Common myeloid progenitor, CD34-positive (primary cell): Measurements from ENCODE around the gene R3HDM1.

Experiments used
- CTCF ChIA-PET: fragments of 350-600 bp; sonication (Branson Sonifier 250); formaldehyde crosslinking; loops from one replicate; lab custom pipeline; 2021; ENCODE audit warnings: antibody characterized with exemption; lab: Charles Lee
- POLR2A ChIA-PET: fragments of 350-600 bp; sonication (Branson Sonifier 250); formaldehyde crosslinking; loops from one replicate; lab custom pipeline; 2021; ENCODE audit warnings: antibody characterized with exemption; lab: Charles Lee
- DNase-seq, 3 donors: peaks; one replicate each; pipeline versions ENCODE4 v3.0.0 to v3.0.0-alpha.2; 2013
- H3K27ac ChIP-seq, 2 experiments: 1 replicate in 1 of 2; 2 replicates in 1 of 2; pipeline ENCODE4 v1.7.0; 2013; ENCODE audit warnings: inconsistent platforms in 2 of 2, low read length in 2 of 2, mild to moderate bottlenecking in 2 of 2, low read depth in 1 of 2, moderate library complexity in 1 of 2; ENCODE audit not compliant: severe bottlenecking in 2 of 2, insufficient read depth in 1 of 2, poor library complexity in 1 of 2
- H3K27me3 ChIP-seq, 5 experiments: replicated peaks in 2 of 5; 1 replicate in 3 of 5; 2 replicates in 2 of 5; pipeline versions ENCODE4 v1.6.1 to v1.7.0; 2013; ENCODE audit warnings: low read length in 4 of 5, mild to moderate bottlenecking in 2 of 5, moderate library complexity in 2 of 5, inconsistent platforms in 1 of 5; ENCODE audit not compliant: insufficient read depth in 5 of 5, control insufficient read depth in 4 of 5
- H3K36me3 ChIP-seq, 4 experiments: 1 replicate in 2 of 4; 2 replicates in 2 of 4; pipeline versions ENCODE4 v1.6.1 to v1.7.0; 2013; ENCODE audit warnings: low read length in 3 of 4, control low read depth in 1 of 4, mild to moderate bottlenecking in 1 of 4; ENCODE audit not compliant: control insufficient read depth in 4 of 4, insufficient read depth in 4 of 4
- H3K4me1 ChIP-seq, 4 experiments: 1 replicate in 3 of 4; 2 replicates in 1 of 4; pipeline versions ENCODE4 v1.6.1 to v1.7.1; 2013; ENCODE audit warnings: low read length in 3 of 4, mild to moderate bottlenecking in 3 of 4, control low read depth in 1 of 4, inconsistent platforms in 1 of 4, moderate library complexity in 1 of 4; ENCODE audit not compliant: control insufficient read depth in 4 of 4, insufficient read depth in 4 of 4; ENCODE audit errors: control extremely low read depth in 1 of 4
- H3K4me3 ChIP-seq, 7 experiments: 1 replicate in 4 of 7; 2 replicates in 3 of 7; pipeline versions ENCODE4 v1.5.1 to v1.7.0; 2013; ENCODE audit warnings: mild to moderate bottlenecking in 7 of 7, low read length in 6 of 7, moderate library complexity in 6 of 7, inconsistent platforms in 2 of 7, low read depth in 2 of 7, control low read depth in 1 of 7; ENCODE audit not compliant: insufficient read depth in 4 of 7, control insufficient read depth in 1 of 7; ENCODE audit errors: extremely low read depth in 1 of 7
- H3K9me3 ChIP-seq, 5 experiments: 1 replicate in 4 of 5; 2 replicates in 1 of 5; pipeline versions ENCODE4 v1.6.1 to v1.7.1; 2013; ENCODE audit warnings: low read length in 4 of 5, mild to moderate bottlenecking in 2 of 5, inconsistent platforms in 1 of 5, low read depth in 1 of 5, moderate library complexity in 1 of 5; ENCODE audit not compliant: control insufficient read depth in 4 of 5, insufficient read depth in 2 of 5; ENCODE audit errors: control extremely low read depth in 1 of 5
- WGBS: methylation state at CpG from one replicate; pipeline ENCODE4 v1.1.5; 2013; ENCODE audit not compliant: insufficient coverage; 5-methylcytosine and 5-hydroxymethylcytosine counted together

The R3HDM1 gene

GRCh38 chr2:135636982-135637381 lies 105.7 kb downstream of the R3HDM1 start:
- ChIA-PET CTCF (no interaction called here), POLR2A (no interaction called here)
- H3K27me3 ChIP-seq = no peaks in the 10 kb centered on the region
- H3K4me1 ChIP-seq = no peaks in the 10 kb centered on the region
- H3K36me3 ChIP-seq = peaks cover 14 to 49% (median 32%) of the 10 kb centered on the region in 4 experiments
- no peak overlapping the region for H3K4me3 ChIP-seq
- 100% methylated on average over 1 of the region's 1 CpG for WGBS
- no peaks in the 10 kb centered on the region for H3K9me3 ChIP-seq
- DNase-seq = no peak
- no peak overlapping the region for H3K27ac ChIP-seq

DNA sequence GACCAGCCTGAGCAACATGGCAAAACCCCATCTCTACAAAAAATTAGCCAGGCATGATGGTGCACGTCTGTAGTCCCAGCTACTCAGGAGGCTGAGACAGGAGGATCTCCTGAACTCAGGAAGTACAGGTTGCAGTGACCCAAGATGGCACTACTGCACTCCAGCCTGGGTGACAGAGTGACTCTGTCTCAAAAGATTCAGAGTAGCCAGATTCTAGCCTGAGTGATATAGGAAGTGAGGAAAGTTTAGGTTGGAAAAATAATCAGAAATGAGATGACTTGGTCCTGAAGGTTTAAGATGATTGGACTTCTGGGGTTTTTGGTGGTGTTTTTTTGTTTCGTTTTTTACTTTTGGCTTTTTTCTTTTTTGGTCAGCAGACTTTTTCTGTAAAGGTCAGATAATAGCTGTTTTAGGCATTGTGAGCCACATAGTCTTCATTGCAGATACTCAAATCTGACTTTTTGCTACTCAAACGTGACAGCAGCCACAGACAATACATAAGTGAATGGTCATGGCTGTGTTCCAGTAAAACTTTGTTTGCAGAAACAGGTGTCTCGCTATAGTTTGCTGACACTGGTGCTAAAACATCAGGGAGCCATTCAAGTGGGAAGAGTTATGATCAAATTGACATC lies 106.3 kb downstream of the R3HDM1 start:
- no peak for DNase-seq
- peaks cover 14 to 51% (median 32%) of the 10 kb centered on the region in 4 experiments for H3K36me3 ChIP-seq
- CTCF ChIA-PET = no interaction called here

DNA sequence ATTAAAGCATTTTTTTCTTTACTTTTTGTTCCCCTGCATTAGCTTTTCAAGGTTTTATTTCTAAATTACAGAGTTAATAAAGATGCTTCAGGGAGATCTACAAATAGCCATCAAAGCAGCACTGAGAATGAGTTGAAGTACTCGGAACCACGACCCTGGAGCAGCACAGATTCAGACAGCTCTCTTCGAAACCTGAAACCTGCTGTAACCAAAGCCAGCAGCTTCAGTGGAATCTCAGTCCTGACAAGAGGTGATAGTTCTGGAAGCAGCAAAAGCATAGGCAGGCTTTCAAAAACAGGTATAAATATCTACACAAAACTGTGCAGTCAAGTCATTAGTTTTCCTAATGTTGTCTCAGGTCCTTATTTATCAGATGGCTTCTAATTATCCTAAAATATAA lies 107.5 kb downstream of the R3HDM1 start:
- Histone ChIP-seq H3K36me3 (peaks cover 14 to 48% (median 31%) of the 10 kb centered on the region in 4 experiments), H3K4me3 (no peak overlapping the region), H3K27me3 (no peaks in the 10 kb centered on the region), H3K4me1 (no peaks in the 10 kb centered on the region), H3K27ac (no peak overlapping the region), H3K9me3 (no peaks in the 10 kb centered on the region)
- ChIA-PET POLR2A (no interaction called here), CTCF (no interaction called here)
- no peak for DNase-seq
- WGBS = no CpG with 5 or more reads among the region's 3 CpGs

More for the DNA sequence above, 106.3 kb downstream of the R3HDM1 start:
- H3K9me3 ChIP-seq = no peaks in the 10 kb centered on the region
- no peaks in the 10 kb centered on the region for H3K4me1 ChIP-seq
- no peak overlapping the region for H3K4me3 ChIP-seq
- WGBS = 100% methylated on average over 3 of the region's 4 CpGs
- no peak overlapping the region for H3K27ac ChIP-seq
- POLR2A ChIA-PET = no interaction called here
- H3K27me3 ChIP-seq = no peaks in the 10 kb centered on the region

GRCh38 chr2:135641156-135642068 lies 110.1 kb downstream of the R3HDM1 start:
- H3K9me3 ChIP-seq = no peaks in the 10 kb centered on the region
- no peak overlapping the region for H3K4me3 ChIP-seq
- no peaks in the 10 kb centered on the region for H3K4me1 ChIP-seq
- no peak for DNase-seq
- 98% methylated on average over 6 of the region's 7 CpGs for WGBS
- H3K27me3 ChIP-seq = no peaks in the 10 kb centered on the region
- ChIA-PET CTCF (interaction anchor here (0.8 kb wide), 1 partner anchor 14 kb away, joined by 3 read pairs; no protein-coding TSS in a partner anchor), POLR2A (no interaction called here)
- no peak overlapping the region for H3K27ac ChIP-seq
- peaks cover 15 to 51% (median 37%) of the 10 kb centered on the region in 4 experiments for H3K36me3 ChIP-seq

- Histone ChIP-seq H3K4me1 (no peaks in the 10 kb centered on the region), H3K4me3 (no peak overlapping the region), H3K27ac (no peak overlapping the region), H3K9me3 (no peaks in the 10 kb centered on the region), H3K36me3 (peaks cover 7 to 44% (median 29%) of the 10 kb centered on the region in 4 experiments), H3K27me3 (no peaks in the 10 kb centered on the region)
- ChIA-PET CTCF (interaction anchor here (1.5 kb wide), 1 partner anchor 10 kb away, joined by 4 read pairs; no protein-coding TSS in a partner anchor), POLR2A (no interaction called here)
- WGBS = 100% methylated on average over 1 of the region's 2 CpGs
- DNase-seq = no peak
Measured at GRCh38 chr2:135647836-135648579, 116.7 kb downstream of the R3HDM1 start.

DNA sequence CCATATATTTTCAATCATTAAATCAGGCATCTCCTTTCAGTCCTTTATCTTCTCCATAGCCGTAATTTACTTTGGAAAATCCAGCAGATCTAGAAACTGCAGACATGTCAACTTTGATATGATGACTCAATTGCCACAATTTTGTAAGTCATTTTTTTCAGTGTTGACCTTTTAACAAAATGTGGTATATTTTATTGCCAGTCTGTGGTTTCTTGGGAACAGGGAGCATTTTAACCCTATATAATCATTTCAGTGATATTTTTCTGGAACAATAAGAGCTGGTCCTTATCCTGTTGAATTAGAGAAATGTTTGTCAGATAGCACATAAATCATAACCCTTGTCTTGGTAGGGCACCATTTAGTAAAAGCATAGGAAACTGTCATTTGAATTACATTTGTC lies 119.4 kb downstream of the R3HDM1 start:
- no peak for DNase-seq
- H3K4me1 ChIP-seq = no peaks in the 10 kb centered on the region
- H3K27ac ChIP-seq = no peak overlapping the region
- H3K27me3 ChIP-seq = no peaks in the 10 kb centered on the region
- ChIA-PET CTCF (no interaction called here), POLR2A (no interaction called here)
- peaks cover 8 to 49% (median 30%) of the 10 kb centered on the region in 4 experiments for H3K36me3 ChIP-seq
- WGBS = 100% methylated on average over 1 of the region's 1 CpG
- H3K9me3 ChIP-seq = no peaks in the 10 kb centered on the region
- H3K4me3 ChIP-seq = no peak overlapping the region
